Measurements from ENCODE around the gene KIAA1671.
"Not testable (repeated sequence)": the region's sequence is repeated elsewhere in the genome, so short reads cannot be mapped to it uniquely, and the experiment has no call there.

Gene KIAA1671

DNA sequence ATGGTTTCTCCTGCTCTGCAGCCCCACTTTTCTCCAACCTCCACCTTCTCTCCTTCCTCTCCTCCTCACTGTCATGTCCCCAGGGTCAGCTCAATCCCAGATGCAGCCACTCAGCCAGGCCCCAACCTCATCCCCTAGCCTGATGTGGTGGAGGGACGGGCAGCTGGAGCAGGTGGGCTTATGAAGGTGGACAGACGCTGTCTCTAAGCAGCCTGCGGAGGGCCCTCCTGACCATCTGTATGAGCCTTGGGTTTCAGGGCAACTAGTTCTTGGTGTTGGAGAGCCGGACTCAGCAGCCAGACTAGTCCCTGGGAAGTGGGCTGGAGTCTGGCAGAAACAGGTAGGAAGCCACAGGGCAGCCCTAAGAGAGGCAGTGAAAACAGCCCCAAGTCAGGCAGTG, 285.0 kb downstream of the KIAA1671 start:
- H3K4me3 ChIP-seq (ENCODE audit: low read length) = no peak overlapping the region
- TF ChIP-seq, protein P1, sequence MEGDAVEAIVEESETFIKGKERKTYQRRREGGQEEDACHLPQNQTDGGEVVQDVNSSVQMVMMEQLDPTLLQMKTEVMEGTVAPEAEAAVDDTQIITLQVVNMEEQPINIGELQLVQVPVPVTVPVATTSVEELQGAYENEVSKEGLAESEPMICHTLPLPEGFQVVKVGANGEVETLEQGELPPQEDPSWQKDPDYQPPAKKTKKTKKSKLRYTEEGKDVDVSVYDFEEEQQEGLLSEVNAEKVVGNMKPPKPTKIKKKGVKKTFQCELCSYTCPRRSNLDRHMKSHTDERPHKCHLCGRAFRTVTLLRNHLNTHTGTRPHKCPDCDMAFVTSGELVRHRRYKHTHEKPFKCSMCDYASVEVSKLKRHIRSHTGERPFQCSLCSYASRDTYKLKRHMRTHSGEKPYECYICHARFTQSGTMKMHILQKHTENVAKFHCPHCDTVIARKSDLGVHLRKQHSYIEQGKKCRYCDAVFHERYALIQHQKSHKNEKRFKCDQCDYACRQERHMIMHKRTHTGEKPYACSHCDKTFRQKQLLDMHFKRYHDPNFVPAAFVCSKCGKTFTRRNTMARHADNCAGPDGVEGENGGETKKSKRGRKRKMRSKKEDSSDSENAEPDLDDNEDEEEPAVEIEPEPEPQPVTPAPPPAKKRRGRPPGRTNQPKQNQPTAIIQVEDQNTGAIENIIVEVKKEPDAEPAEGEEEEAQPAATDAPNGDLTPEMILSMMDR (conservative IDR thresholded peaks at IDR 0.05; ENCODE audit: low read length) = no peak
- no peak for DNase-seq (ENCODE audit: low read depth)

DNA sequence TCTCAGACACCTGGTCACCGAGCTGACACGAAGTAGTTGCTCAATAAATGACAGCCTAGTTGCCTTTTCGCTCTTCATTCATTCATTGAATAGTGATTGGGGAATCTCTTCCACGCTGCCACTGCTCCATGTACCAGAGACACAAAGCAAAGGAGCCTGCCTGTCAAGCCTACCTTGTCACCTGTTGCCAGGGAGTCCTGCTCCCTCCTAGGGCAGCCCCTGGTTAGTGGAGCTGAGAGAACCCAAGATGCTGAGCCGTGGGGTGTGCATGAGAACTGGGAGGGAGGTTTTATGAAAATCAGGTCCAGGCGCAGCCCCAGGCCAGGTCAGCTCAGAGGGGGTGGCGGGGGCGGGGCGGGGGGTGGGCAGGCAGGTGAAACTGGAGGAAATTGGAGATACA, 285.5 kb downstream of the KIAA1671 start:
- H3K4me3 ChIP-seq (ENCODE audit: low read length); DNase-seq (ENCODE audit: low read depth): not testable (repeated sequence)
